KOPT-K1 (cell line): ENCODE measurements around the gene NID1.

Experiments
- H3K27ac ChIP-seq: fragments of 200-600 bp; sonication (generic); 2 replicates; pipeline ENCODE4 v1.5.1; 2016; ENCODE audit warnings: antibody characterized with exemption, mild to moderate bottlenecking, low read depth, low read length; ENCODE audit not compliant: poor library complexity, severe bottlenecking
- H3K36me3 ChIP-seq: fragments of 200-600 bp; sonication (generic); 2 replicates; pipeline ENCODE4 v1.5.1; 2017; ENCODE audit warnings: antibody characterized with exemption, mild to moderate bottlenecking, low read length, moderate library complexity; ENCODE audit not compliant: insufficient read depth
- H3K9me3 ChIP-seq: fragments of 200-600 bp; sonication (generic); 2 replicates; pipeline ENCODE4 v1.5.1; 2017; ENCODE audit warnings: antibody characterized with exemption, low read length, mild to moderate bottlenecking; ENCODE audit not compliant: insufficient read depth, poor library complexity, severe bottlenecking

Gene NID1

GRCh38 chr1:236029428-236029940 is 35.4 kb downstream of the NID1 start:
- Histone ChIP-seq H3K27ac (no peak overlapping the region), H3K36me3 (no peaks in the 10 kb centered on the region), H3K9me3 (no peaks in the 10 kb centered on the region)

DNA sequence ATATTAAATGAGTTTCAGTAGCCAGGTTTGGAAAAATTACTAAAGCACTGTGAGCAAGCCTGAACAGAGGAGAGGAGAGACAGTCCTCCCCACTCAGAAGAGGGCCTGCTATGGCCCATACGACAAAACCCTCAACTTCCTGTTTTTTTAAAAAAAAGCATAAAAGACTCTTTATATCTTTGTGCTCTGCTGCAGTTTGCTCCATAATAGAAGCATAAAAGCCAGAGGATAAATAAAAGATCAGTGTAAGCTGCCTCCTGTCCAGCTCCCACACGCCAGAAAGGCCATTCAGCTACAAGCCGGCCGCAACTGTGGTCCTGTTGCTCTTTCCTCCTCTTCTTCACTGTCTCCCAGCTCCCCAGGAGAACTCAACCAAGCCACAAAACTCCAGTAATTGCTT is 37.8 kb downstream of the NID1 start:
- Histone ChIP-seq H3K9me3 (no peaks in the 10 kb centered on the region), H3K36me3 (no peaks in the 10 kb centered on the region), H3K27ac (no peak overlapping the region)

DNA sequence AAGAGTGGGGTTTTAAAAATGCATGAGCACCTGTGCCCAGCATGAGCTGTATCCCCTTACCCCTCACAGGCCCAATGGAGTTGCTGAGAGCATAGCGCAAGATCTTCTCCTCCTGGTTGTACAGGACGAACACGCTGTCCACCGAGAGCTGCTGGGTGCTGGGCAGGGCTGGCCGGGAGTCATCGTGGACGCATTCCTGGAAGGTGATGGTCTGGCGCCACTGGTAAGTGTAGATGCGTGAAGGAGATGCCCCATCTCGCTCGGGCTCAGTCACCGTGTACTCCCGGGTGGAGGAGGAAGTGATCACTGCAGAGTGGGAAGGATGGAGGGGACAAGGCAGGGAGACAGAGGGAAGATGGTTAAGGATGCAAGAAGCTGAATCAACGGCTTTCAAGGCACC is 39.1 kb downstream of the NID1 start:
- H3K9me3 ChIP-seq: no peaks in the 10 kb centered on the region
- no peak overlapping the region for H3K27ac ChIP-seq
- no peaks in the 10 kb centered on the region for H3K36me3 ChIP-seq

- no peaks in the 10 kb centered on the region for H3K9me3 ChIP-seq
- H3K36me3 ChIP-seq: no peaks in the 10 kb centered on the region
- H3K27ac ChIP-seq: no peak overlapping the region
Observed at GRCh38 chr1:236024641-236025040, 40.2 kb downstream of the NID1 start.

DNA sequence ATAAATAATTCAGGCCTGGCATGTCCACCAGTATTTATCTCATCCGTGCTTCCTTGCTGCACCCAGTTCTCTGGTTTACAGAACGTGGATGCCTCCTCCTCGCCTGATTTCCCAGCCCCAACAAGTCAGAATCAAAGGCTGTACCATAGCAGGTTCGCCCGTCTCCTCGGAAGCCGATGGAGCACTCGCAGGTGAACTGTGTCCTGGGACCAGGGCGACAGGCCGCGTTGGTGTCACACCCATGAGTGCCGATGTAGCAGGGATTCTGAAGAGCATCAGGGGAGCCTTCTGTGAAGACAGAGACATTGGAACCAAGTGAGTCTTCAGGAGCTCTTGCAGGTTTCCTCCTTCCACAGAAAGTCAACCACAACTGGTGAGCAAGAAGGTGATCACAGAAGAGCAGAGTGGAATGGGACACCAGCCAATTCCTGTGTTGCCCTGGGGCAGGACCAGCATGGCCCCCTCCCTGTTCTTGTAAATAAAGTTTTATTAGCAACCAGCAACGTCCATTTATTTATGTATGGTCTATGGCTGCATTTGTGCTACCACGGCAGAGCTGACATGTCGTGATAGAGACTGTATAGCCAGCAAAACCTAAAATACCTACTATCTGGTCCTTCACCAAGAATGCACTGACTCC is 40.8 kb downstream of the NID1 start:
- Histone ChIP-seq H3K36me3 (no peaks in the 10 kb centered on the region), H3K27ac (no peak overlapping the region), H3K9me3 (no peaks in the 10 kb centered on the region)

DNA sequence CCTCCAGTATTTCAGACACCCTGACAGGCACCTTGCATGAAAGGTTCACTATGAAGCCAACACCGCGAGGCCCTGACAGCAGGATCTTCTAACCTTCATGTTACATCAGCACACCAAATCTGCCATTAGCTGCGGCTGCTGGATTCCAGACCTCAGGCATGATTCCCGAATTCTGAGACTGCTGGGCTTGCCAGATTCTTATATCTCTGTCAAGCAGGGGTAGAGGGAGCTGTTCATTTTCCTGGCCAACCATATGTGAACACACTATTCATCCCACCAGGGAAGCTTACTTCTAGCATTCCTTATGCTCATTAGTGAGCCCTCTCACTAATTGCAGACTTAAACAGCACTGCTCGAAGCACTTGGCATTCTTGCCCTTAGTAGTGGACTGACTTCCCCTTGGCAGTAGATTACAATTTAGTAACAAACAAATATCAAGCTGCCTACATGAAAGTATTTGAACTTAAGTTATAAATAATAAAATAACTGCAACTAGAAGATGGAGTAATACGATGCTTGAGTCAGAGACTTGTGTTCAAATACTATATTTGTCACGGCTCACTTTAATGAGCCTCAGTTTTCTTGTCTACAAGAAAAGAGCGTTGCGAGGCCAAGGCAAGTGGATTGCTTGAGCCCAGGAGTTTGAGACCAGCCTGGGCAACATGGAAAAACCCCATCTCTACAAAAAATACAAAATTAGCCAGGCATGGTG is 43.3 kb downstream of the NID1 start:
- Histone ChIP-seq H3K27ac (no peak overlapping the region), H3K9me3 (no peaks in the 10 kb centered on the region), H3K36me3 (no peaks in the 10 kb centered on the region)

GRCh38 chr1:236020359-236021219 is 44.3 kb downstream of the NID1 start:
- H3K27ac ChIP-seq: no peak overlapping the region
- no peaks in the 10 kb centered on the region for H3K9me3 ChIP-seq
- H3K36me3 ChIP-seq: no peaks in the 10 kb centered on the region

GRCh38 chr1:236018885-236019453 is 45.9 kb downstream of the NID1 start:
- H3K9me3 ChIP-seq: no peaks in the 10 kb centered on the region
- H3K36me3 ChIP-seq: no peaks in the 10 kb centered on the region
- no peak overlapping the region for H3K27ac ChIP-seq

- Histone ChIP-seq H3K27ac (no peak overlapping the region), H3K36me3 (no peaks in the 10 kb centered on the region), H3K9me3 (no peaks in the 10 kb centered on the region)
Observed at GRCh38 chr1:236016782-236017400, 48.0 kb downstream of the NID1 start.

- Histone ChIP-seq H3K36me3 (no peaks in the 10 kb centered on the region), H3K27ac (no peak overlapping the region), H3K9me3 (no peaks in the 10 kb centered on the region)
Observed at GRCh38 chr1:236016083-236016482, 48.8 kb downstream of the NID1 start.

DNA sequence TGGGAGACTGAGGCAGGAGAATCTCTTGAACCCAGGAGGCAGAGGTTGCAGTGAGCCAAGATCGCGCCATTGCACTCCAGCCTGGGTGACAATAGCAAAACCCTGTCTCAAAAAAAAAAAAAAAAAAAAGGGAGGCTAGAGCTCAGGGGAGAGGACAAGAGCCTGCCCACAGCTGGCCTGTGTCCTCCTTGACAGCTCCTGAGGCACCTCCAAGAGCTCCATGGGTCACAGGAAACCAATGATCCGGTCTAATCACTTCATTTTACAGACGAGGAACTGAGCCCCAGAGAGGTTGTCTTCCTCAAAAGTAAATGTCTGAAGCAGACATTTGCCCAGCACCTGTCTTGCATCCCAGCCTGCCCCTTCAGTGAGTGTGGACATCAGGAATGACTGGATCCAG is 49.4 kb downstream of the NID1 start:
- no peaks in the 10 kb centered on the region for H3K9me3 ChIP-seq
- H3K27ac ChIP-seq: no peak overlapping the region
- H3K36me3 ChIP-seq: no peaks in the 10 kb centered on the region

DNA sequence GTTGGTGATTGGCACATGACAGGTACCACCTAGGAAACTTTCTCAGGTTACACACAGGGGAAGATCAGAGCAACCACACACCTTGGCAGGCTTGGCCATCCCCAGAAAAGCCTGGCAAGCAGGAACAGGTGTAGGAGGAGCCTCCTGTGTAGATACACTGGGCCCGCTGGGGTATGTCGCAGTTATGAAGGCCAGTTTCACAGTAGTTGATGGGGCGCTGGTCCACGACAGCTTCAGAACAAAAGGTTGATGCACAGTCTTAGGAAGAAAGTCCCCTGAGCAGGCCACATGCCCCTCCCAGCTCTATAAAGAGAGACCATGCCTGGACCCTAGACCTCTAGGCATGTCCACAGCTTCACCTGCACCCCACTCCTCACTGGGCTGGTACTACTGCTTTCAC is 51.6 kb downstream of the NID1 start:
- Histone ChIP-seq H3K27ac (no peak overlapping the region), H3K9me3 (no peaks in the 10 kb centered on the region), H3K36me3 (no peaks in the 10 kb centered on the region)

DNA sequence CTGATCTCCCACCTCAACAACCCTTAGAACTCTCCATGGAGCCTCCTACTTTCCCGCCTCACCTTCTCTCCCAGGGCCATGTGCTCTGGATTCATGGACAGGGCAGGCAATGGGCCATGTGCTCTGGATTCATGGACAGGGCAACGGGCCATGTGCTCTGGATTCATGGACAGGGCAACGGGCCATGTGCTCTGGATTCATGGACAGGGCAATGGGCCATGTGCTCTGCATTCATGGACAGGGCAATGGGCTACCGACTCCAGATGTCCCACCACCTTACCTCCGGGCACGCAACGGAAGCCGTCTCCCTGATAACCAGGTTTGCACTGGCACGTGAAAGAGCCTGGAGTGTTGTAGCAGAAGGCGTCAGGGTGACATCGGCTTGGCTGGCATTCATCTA is 53.2 kb downstream of the NID1 start:
- no peaks in the 10 kb centered on the region for H3K36me3 ChIP-seq
- H3K9me3 ChIP-seq: no peaks in the 10 kb centered on the region
- no peak overlapping the region for H3K27ac ChIP-seq

- Histone ChIP-seq H3K36me3 (no peaks in the 10 kb centered on the region), H3K27ac (no peak overlapping the region), H3K9me3 (no peaks in the 10 kb centered on the region)
Observed at GRCh38 chr1:236010443-236010842, 54.4 kb downstream of the NID1 start.

- H3K36me3 ChIP-seq: no peaks in the 10 kb centered on the region
- H3K27ac ChIP-seq: no peak overlapping the region
- no peaks in the 10 kb centered on the region for H3K9me3 ChIP-seq
Observed at GRCh38 chr1:236009857-236010256, 55.0 kb downstream of the NID1 start.
